Measurements from ENCODE around the gene TBC1D22A.

GRCh38 chr22:46970411-46971098 is 208.1 kb downstream of the TBC1D22A start:
- no peak for TF ChIP-seq CTCF (IDR thresholded peaks at IDR 0.05 in 2 of 3, conservative IDR thresholded peaks at IDR 0.05 in 1 of 3; ENCODE audit: control insufficient read depth in 2 of 3, extremely low read depth in 1 of 3, insufficient read depth in 1 of 3, low read depth in 3 of 3, low read length in 3 of 3)
- no peak for TF ChIP-seq MAX (IDR thresholded peaks at IDR 0.05; ENCODE audit: low read depth, low read length)
- no peak for TF ChIP-seq BMI1 (IDR thresholded peaks at IDR 0.05; ENCODE audit: borderline replicate concordance)
- no peak for TF ChIP-seq CBX5 (IDR thresholded peaks at IDR 0.05; ENCODE audit: low read depth)
- TF ChIP-seq HSF1 (IDR thresholded peaks at IDR 0.05; ENCODE audit: low read depth, low read length): no peak
- no peak for TF ChIP-seq RAD21 (IDR thresholded peaks at IDR 0.05; ENCODE audit: insufficient read depth, low read depth, low read length)
- no peak for TF ChIP-seq POLR2AphosphoS2 (IDR thresholded peaks at IDR 0.05; ENCODE audit: low read depth, low read length)
- no peak for TF ChIP-seq EP300 (IDR thresholded peaks at IDR 0.05; ENCODE audit: borderline replicate concordance in 1 of 2, control insufficient read depth in 1 of 2, low read depth in 2 of 2, low read length in 2 of 2)

Measured in GM12878 (cell line).